PC-9 (cell line): ENCODE results near the gene CCL27.

Source experiments
- EZH2 ChIP-seq: fragments of 200-600 bp; sonication (generic); IDR thresholded peaks from 2 replicates; pipeline ENCODE4 v1.8.0; 2017; ENCODE audit warnings: antibody characterized with exemption, low read depth
- TF ChIP-seq, protein P1 (sequence below): fragments of 200-600 bp; sonication (generic); conservative IDR thresholded peaks from 2 replicates; pipeline ENCODE4 v1.6.1; 2017; ENCODE audit warnings: mixed run types, antibody characterized with exemption, mild to moderate bottlenecking, moderate library complexity

DNA sequence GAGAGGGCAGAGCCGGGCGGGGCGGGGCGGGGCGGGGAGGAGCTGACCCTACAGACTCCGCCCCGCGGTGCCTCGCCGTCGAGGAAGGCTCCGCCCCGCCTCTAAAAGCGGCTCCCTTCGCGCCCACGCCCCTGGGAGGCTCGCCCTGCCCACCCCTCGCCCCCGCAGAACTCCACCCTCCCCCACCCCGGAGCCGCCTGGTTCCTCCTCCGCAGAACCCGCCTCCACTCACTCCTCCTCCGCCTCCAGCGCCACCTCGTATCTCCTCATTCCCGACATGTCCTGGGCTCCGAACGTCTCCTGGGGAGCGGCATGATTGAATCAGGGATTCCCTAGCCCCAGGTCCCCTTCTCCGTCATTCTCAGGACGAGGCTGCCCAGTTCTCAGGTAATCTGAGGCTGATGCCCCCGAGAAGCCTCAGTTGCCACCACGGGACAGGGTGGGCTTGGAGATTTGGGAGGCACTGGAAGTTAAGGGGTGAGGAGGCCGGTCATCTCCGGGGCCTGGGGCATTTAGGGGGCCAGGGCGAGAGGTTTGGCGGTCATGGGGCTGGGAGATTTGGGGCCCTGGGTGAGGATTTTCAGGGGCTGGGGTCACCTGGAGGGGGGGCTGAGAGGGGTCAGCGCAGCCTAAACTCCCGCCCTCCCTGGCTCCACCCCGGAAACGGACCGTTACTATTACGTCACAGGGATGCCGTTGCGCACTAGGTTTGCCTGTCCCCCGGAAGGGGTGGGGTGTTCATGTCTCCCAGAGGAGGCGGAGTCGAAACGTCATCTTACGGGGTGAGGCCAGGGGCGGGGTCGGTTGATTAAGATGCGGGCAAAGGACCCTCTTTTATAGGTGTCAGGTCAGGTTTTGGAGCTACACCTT, 3.2 kb upstream of the CCL27 start:
- TF ChIP-seq, protein P1, sequence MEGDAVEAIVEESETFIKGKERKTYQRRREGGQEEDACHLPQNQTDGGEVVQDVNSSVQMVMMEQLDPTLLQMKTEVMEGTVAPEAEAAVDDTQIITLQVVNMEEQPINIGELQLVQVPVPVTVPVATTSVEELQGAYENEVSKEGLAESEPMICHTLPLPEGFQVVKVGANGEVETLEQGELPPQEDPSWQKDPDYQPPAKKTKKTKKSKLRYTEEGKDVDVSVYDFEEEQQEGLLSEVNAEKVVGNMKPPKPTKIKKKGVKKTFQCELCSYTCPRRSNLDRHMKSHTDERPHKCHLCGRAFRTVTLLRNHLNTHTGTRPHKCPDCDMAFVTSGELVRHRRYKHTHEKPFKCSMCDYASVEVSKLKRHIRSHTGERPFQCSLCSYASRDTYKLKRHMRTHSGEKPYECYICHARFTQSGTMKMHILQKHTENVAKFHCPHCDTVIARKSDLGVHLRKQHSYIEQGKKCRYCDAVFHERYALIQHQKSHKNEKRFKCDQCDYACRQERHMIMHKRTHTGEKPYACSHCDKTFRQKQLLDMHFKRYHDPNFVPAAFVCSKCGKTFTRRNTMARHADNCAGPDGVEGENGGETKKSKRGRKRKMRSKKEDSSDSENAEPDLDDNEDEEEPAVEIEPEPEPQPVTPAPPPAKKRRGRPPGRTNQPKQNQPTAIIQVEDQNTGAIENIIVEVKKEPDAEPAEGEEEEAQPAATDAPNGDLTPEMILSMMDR = no peak
- no peak for TF ChIP-seq EZH2
